SK-N-MC (cell line): ENCODE measurements around the gene MUL1.

Experiments used
- FOXP2 ChIP-seq: optimal IDR thresholded peaks from 2 replicates; pipeline ENCODE3; 2011; ENCODE audit warnings: mild to moderate bottlenecking, moderate library complexity; ENCODE audit not compliant: insufficient read depth; ENCODE audit errors: extremely low read length, control extremely low read depth
- POLR2AphosphoS5 ChIP-seq: IDR thresholded peaks from 2 replicates; pipeline ENCODE4 v1.6.1; 2012; ENCODE audit warnings: mild to moderate bottlenecking, low read depth, low read length, borderline replicate concordance

GRCh38 chr1:20469406-20470076, 38.4 kb downstream of the MUL1 start:
- TF ChIP-seq POLR2AphosphoS5 (no peak), FOXP2 (no peak)
